Endothelial cell of umbilical vein (primary cell): Measurements from ENCODE around the gene TMEM11. TPM values are rescaled to one million over a fixed set of nuclear protein-coding genes. Genes with fewer than 3 reads are reported as not detected.

ENCODE experiments used
- BruUV-seq: library from RNA; stranded (reverse); fragments of 400-500 nt; replicated peaks from 2 replicates; lab custom pipeline; 2021; lab: Mats Ljungman, UMichigan
- CTCF ChIA-PET: fragments of 300-600, 350-600 bp; sonication (Branson Sonifier 250); formaldehyde crosslinking; loops from one replicate; lab custom pipeline; 2021; ENCODE audit warnings: antibody characterized with exemption, inconsistent platforms; lab: Charles Lee
- POLR2A ChIA-PET: fragments of 300-600, 350-600 bp; sonication (Branson Sonifier 250); formaldehyde crosslinking; loops from one replicate; lab custom pipeline; 2021; ENCODE audit warnings: antibody characterized with exemption, inconsistent platforms; lab: Charles Lee
- DNase-seq: peaks from one replicate; pipeline ENCODE4 v3.0.0-alpha.2; 2011; ENCODE audit warnings: low read depth, low spot score
- FAIRE-seq: peaks from 2 replicates; lab custom pipeline; 2011; peaks lifted over from hg19 to GRCh38; lab: Jason Lieb, UNC
- H2AFZ ChIP-seq: 2 replicates; pipeline ENCODE4 v1.6.0; 2012; ENCODE audit warnings: low read depth, low read length, control low read depth, inconsistent platforms
- H3K27ac ChIP-seq: 2 replicates; pipeline ENCODE4 v1.5.1; 2011; ENCODE audit warnings: low read depth, mild to moderate bottlenecking, control low read depth, low read length, moderate library complexity; ENCODE audit not compliant: insufficient read depth
- H3K27me3 ChIP-seq, 2 experiments: 2 replicates each; pipeline versions ENCODE4 v1.6.0 to v1.6.1; 2011; ENCODE audit warnings: low read length in 2 of 2, mixed read lengths in 1 of 2; ENCODE audit not compliant: control insufficient read depth in 2 of 2, insufficient read depth in 2 of 2
- H3K36me3 ChIP-seq, 2 experiments: 2 replicates in 1 of 2; 3 replicates in 1 of 2; pipeline ENCODE4 v1.5.1; 2011; ENCODE audit warnings: low read length in 2 of 2, mild to moderate bottlenecking in 1 of 2, moderate library complexity in 1 of 2; ENCODE audit not compliant: control insufficient read depth in 2 of 2, insufficient read depth in 2 of 2; ENCODE audit errors: extremely low read depth in 1 of 2
- H3K4me1 ChIP-seq: 3 replicates; pipeline ENCODE4 v1.5.1; 2011; ENCODE audit warnings: mild to moderate bottlenecking, low read length; ENCODE audit not compliant: control insufficient read depth, insufficient read depth; ENCODE audit errors: extremely low read depth
- H3K4me2 ChIP-seq: 2 replicates; pipeline ENCODE4 v1.6.1; 2011; ENCODE audit warnings: low read length, control low read depth, mixed read lengths; ENCODE audit not compliant: insufficient read depth
- H3K4me3 ChIP-seq, 3 experiments: fragments of 200-600 bp in 1 of 3; sonication (generic), shearing (Covaris generic) in 1 of 3; replicated peaks in 1 of 3; 2 replicates each; pipeline ENCODE4 v1.5.1; 2011 to 2016; ENCODE audit warnings: control low read depth in 3 of 3, low read length in 3 of 3, mild to moderate bottlenecking in 2 of 3, inconsistent platforms in 1 of 3, low read depth in 1 of 3, moderate library complexity in 1 of 3; ENCODE audit not compliant: insufficient read depth in 1 of 3
- H3K79me2 ChIP-seq: 2 replicates; pipeline ENCODE4 v1.6.0; 2012; ENCODE audit warnings: low read length, inconsistent platforms; ENCODE audit not compliant: control insufficient read depth, insufficient read depth
- H3K9ac ChIP-seq: replicated peaks from 2 replicates; pipeline ENCODE3; 2011; ENCODE audit warnings: low read length, control low read depth; ENCODE audit not compliant: insufficient read depth; ENCODE audit errors: extremely low read depth
- H3K9me1 ChIP-seq: replicated peaks from 3 replicates; pipeline ENCODE4 v1.6.0; 2011; ENCODE audit warnings: mild to moderate bottlenecking, low read length; ENCODE audit not compliant: control insufficient read depth, insufficient read depth; ENCODE audit errors: extremely low read depth
- H3K9me3 ChIP-seq: replicated peaks from 2 replicates; pipeline ENCODE4 v1.5.1; 2012; ENCODE audit warnings: low read length, inconsistent platforms; ENCODE audit not compliant: control insufficient read depth, insufficient read depth
- H4K20me1 ChIP-seq: replicated peaks from 2 replicates; pipeline ENCODE3; 2011; ENCODE audit warnings: mild to moderate bottlenecking, low read length; ENCODE audit not compliant: control insufficient read depth, insufficient read depth; ENCODE audit errors: extremely low read depth
- EZH2 ChIP-seq: IDR thresholded peaks from 2 replicates; pipeline ENCODE4 v1.6.1; 2012; ENCODE audit warnings: borderline replicate concordance, low read depth, mild to moderate bottlenecking, moderate library complexity, low read length, inconsistent platforms; ENCODE audit not compliant: severe bottlenecking
- FOS ChIP-seq: IDR thresholded peaks from 2 replicates; pipeline ENCODE4 v1.6.1; 2011; ENCODE audit warnings: mild to moderate bottlenecking, low read length, moderate library complexity, borderline replicate concordance; ENCODE audit not compliant: insufficient read depth
- GATA2 ChIP-seq: IDR thresholded peaks from 2 replicates; pipeline ENCODE4 v1.7.0; 2011; ENCODE audit warnings: low read depth, mild to moderate bottlenecking, moderate library complexity, mixed read lengths, low read length; ENCODE audit not compliant: insufficient read length, insufficient read depth
- JUN ChIP-seq: IDR thresholded peaks from 2 replicates; pipeline ENCODE4 v1.6.1; 2011; ENCODE audit warnings: borderline replicate concordance, low read depth; ENCODE audit not compliant: insufficient read length, insufficient read depth
- MYC ChIP-seq: IDR thresholded peaks from one replicate; pipeline ENCODE4 v1.6.1; 2011; ENCODE audit warnings: mild to moderate bottlenecking, low read depth, low read length
- POLR2A ChIP-seq: IDR thresholded peaks from 2 replicates; pipeline ENCODE4 v1.6.1; 2012; ENCODE audit warnings: low read depth, mild to moderate bottlenecking, control low read depth, low read length
- POLR2AphosphoS5 ChIP-seq: IDR thresholded peaks from 2 replicates; pipeline ENCODE4 v1.6.1; 2012; ENCODE audit warnings: low read depth, mild to moderate bottlenecking, control low read depth, low read length, moderate library complexity; ENCODE audit not compliant: insufficient read depth
- dilution Hi-C: fragments of 300-500 bp; cut with MboI; formaldehyde crosslinking; loops from one replicate; pipeline ENCODE4 v1.15.0; 2019; ENCODE audit warnings: low sequenced_read_pairs; ENCODE audit not compliant: extremely low pct_ligation_motif_present
- intact Hi-C: fragments of 100-400 bp; cut with micrococcal nuclease; formaldehyde crosslinking; loops from one replicate; pipeline ENCODE4 v1.10.0; 2022
- polyA plus RNA-seq, 4 experiments: library from polyadenylated mRNA; depleted of rRNA in 3 of 4; stranded (reverse) in 3 of 4; unstranded in 1 of 4; fragments of >200 nt; gene quantifications; 2 replicates each; pipeline versions ENCODE4 v1.2.1 to v1.2.3, GENCODE V29; 2011 to 2012; ENCODE audit warnings: missing spikeins in 1 of 4
- total RNA-seq: library from RNA; stranded (reverse); gene quantifications from 2 replicates; pipeline ENCODE4 v1.2.3, GENCODE V29; 2021
- TF ChIP-seq, protein P1 (sequence below): IDR thresholded peaks from 2 replicates; pipeline ENCODE4 v1.6.1; 2011; ENCODE audit not compliant: insufficient read depth, insufficient read length
- TF ChIP-seq, protein P2 (sequence below), 2 donors: IDR thresholded peaks; 1 replicate in 1 of 2; 2 replicates in 1 of 2; pipeline ENCODE4 v1.5.1; 2011; ENCODE audit warnings: low read length in 2 of 2, mild to moderate bottlenecking in 2 of 2, moderate library complexity in 2 of 2, control low read depth in 1 of 2, inconsistent platforms in 1 of 2, low read depth in 1 of 2; ENCODE audit not compliant: insufficient read depth in 1 of 2; ENCODE audit errors: extremely low read depth in 1 of 2

The TMEM11 gene
- total and polyA plus RNA-seq, 2 donors (not counting 3 experiments of a cell fraction or from before 2014, with no cell fraction given), result 27.4 to 79.9 TPM

- no peaks in the 10 kb centered on the region for H3K4me1 ChIP-seq
- FAIRE-seq (no peak), DNase-seq (no peak)
- H3K27ac ChIP-seq, result no peak overlapping the region
- no peak overlapping the region for H3K9ac ChIP-seq
- H2AFZ ChIP-seq, result no peak overlapping the region
- H4K20me1 ChIP-seq, result no peaks in the 10 kb centered on the region
- H3K9me1 ChIP-seq, result no peaks in the 10 kb centered on the region
- H3K36me3 ChIP-seq, result no peaks in the 10 kb centered on the region
- BruUV-seq, result no TSS peak
- H3K4me2 ChIP-seq, result no peak overlapping the region
- no peaks in the 10 kb centered on the region for H3K27me3 ChIP-seq
- dilution Hi-C loops (no loop called here), intact Hi-C loops (no loop called here)
- ChIA-PET POLR2A (no interaction called here), CTCF (interaction anchor here (1.1 kb wide), 1 partner anchor 13 kb away, joined by 3 read pairs; no protein-coding TSS in a partner anchor)
- H3K4me3 ChIP-seq, result no peak overlapping the region
- H3K9me3 ChIP-seq, result no peaks in the 10 kb centered on the region
- H3K79me2 ChIP-seq, result no peaks in the 10 kb centered on the region
- no peak for TF ChIP-seq JUN
- TF ChIP-seq GATA2, result no peak
- no peak for TF ChIP-seq POLR2A
- TF ChIP-seq FOS, result no peak
- TF ChIP-seq, protein P1, sequence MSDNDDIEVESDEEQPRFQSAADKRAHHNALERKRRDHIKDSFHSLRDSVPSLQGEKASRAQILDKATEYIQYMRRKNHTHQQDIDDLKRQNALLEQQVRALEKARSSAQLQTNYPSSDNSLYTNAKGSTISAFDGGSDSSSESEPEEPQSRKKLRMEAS, result no peak
- no peak for TF ChIP-seq MYC
- no peak for TF ChIP-seq POLR2AphosphoS5
- TF ChIP-seq EZH2, result no peak
These were observed 41.1 kb downstream of the TMEM11 start for GRCh38 chr17:21172846-21173245.

DNA sequence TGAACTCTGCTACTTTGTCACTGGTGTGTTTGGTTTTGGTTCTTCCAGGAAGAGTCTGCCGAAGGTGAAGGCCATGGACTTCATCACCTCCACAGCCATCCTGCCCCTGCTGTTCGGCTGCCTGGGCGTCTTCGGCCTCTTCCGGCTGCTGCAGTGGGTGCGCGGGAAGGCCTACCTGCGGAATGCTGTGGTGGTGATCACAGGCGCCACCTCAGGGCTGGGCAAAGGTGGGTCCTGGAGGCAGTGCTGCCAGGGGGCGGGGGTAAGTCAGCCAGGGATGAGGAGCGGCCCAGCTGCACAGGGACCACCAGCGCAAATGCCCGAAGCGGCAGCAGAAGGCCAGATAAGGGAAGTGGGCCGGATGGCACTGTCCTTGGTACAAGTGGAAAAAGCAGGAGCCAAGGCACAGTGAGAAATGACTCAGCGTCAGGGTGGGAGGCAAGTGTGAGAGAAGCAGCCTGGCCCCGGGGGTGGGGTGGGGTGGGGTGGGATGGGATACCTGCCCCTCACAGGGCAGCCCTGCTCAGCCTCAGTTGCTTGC, 41.9 kb downstream of the TMEM11 start:
- ChIA-PET CTCF (interaction anchor here (1.1 kb wide), 1 partner anchor 14 kb away, joined by 3 read pairs; no protein-coding TSS in a partner anchor), POLR2A (no interaction called here)
- no peak overlapping the region for H2AFZ ChIP-seq
- TF ChIP-seq POLR2A, result no peak
- TF ChIP-seq, protein P2, sequence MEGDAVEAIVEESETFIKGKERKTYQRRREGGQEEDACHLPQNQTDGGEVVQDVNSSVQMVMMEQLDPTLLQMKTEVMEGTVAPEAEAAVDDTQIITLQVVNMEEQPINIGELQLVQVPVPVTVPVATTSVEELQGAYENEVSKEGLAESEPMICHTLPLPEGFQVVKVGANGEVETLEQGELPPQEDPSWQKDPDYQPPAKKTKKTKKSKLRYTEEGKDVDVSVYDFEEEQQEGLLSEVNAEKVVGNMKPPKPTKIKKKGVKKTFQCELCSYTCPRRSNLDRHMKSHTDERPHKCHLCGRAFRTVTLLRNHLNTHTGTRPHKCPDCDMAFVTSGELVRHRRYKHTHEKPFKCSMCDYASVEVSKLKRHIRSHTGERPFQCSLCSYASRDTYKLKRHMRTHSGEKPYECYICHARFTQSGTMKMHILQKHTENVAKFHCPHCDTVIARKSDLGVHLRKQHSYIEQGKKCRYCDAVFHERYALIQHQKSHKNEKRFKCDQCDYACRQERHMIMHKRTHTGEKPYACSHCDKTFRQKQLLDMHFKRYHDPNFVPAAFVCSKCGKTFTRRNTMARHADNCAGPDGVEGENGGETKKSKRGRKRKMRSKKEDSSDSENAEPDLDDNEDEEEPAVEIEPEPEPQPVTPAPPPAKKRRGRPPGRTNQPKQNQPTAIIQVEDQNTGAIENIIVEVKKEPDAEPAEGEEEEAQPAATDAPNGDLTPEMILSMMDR (IDR thresholded peaks at IDR 0.05; ENCODE audit: extremely low read depth in 1 of 2, insufficient read depth in 1 of 2, low read depth in 1 of 2, low read length in 2 of 2), result no peak
- TF ChIP-seq POLR2AphosphoS5, result no peak
- no peaks in the 10 kb centered on the region for H3K79me2 ChIP-seq
- H3K4me2 ChIP-seq, result no peak overlapping the region
- intact Hi-C loops (no loop called here), dilution Hi-C loops (no loop called here)
- no peak overlapping the region for H3K27ac ChIP-seq
- DNase-seq, result no peak
- no peak overlapping the region for H3K4me3 ChIP-seq
- H3K27me3 ChIP-seq, result no peaks in the 10 kb centered on the region
- H3K4me1 ChIP-seq, result no peaks in the 10 kb centered on the region
- no peaks in the 10 kb centered on the region for H3K9me3 ChIP-seq
- H3K9me1 ChIP-seq, result no peaks in the 10 kb centered on the region
- no TSS peak for BruUV-seq
- no peaks in the 10 kb centered on the region for H4K20me1 ChIP-seq
- H3K9ac ChIP-seq, result no peak overlapping the region
- no peak for FAIRE-seq
- no peaks in the 10 kb centered on the region for H3K36me3 ChIP-seq
